A549 treated with AZD2906 at 1 μM for 4 hours (cell line): ENCODE measurements around the gene OR52B6. TPM values are rescaled to one million over a fixed set of nuclear protein-coding genes. Genes with fewer than 3 reads are reported as not detected.

Experiments used
- total RNA-seq: library from RNA; stranded (reverse); fragments of 200-300 nt; extraction: Qiagen RNA extraction; gene quantifications from 5 replicates; pipeline ENCODE4 v1.2.3, GENCODE V29; 2022

OR52B6 gene, protein sequence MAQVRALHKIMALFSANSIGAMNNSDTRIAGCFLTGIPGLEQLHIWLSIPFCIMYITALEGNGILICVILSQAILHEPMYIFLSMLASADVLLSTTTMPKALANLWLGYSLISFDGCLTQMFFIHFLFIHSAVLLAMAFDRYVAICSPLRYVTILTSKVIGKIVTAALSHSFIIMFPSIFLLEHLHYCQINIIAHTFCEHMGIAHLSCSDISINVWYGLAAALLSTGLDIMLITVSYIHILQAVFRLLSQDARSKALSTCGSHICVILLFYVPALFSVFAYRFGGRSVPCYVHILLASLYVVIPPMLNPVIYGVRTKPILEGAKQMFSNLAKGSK
- not detected in 5 replicates for total RNA-seq

DNA sequence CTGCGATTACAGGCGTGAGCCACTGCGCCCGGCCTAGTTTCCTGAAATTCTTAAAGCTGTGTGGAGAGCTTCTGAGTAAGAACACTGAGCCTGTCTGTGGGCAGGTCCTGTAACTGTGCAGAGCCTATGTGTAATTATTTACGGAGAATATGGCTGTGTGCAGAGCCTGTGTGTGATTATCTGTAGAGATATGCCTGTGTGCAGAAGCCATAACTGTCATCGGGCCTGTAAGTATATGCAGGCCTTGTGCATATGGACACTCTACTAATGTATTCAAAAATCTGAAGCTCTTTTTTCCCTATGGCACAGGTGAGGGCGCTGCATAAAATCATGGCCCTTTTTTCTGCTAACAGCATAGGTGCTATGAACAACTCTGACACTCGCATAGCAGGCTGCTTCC lies at the start of gene OR52B6:
Gene OR52B6 (plus strand): TSS at position 301 of the 400 bp plus-strand sequence. CDS start 0 bp downstream, at position 301.

DNA sequence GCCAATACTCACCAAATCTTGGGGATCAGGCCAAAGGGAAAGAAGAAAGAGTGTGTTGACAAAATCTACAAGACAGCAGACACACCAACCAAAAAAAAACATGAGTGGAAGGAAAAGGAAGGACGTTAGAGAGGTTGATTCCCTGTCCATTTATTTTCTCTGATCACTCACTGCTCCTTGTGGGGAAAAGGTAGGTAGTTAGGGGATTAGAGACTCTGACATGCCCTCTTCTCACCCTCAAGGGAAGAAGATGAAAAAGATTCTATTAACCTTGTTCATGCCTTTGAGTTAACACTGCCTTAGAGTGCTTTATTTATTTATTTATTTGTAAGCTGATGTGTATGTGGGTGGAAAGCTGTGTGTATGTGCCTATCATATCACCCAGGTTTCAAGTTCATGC lies 32.2 kb upstream of the OR52B6 start, which contains the start of gene OR52H1:
Gene OR52H1 (minus strand): TSS at position 101 of the 400 bp plus-strand sequence. CDS start 3,035 bp downstream, outside the sequence.

DNA sequence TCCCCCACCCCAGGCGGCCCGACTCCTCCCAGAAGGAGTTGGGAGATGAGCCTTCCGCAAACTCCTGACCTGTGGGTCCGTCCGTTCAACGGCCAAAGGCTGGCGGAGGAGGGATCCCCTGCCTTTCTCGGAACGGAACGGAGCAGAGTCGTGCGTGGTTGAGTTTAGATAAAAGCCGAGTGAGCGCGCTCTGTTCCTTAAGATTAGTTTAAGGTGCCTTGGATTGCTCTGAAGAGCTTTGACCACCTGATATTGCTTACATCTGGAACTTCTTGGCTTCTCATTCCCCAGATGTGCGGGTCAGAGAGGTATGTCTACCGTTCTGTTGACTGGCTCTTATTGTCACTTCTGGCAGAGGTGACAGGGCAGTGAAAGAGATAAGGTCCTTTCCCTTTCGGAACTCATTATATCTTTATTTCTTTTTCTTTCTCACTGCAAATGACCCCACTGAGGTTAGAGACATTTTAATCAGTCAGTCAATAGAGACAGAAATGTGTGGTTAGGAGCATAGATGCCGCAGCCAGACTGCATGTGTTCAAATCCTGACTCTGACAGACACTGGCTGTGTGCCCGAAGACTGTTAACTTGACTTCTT lies 16.0 kb downstream of the OR52B6 start, which contains the start of gene TRIM6:
Gene TRIM6 (plus strand): TSS at position 31 of the 595 bp plus-strand sequence. CDS start 261 bp downstream, at position 292.

DNA sequence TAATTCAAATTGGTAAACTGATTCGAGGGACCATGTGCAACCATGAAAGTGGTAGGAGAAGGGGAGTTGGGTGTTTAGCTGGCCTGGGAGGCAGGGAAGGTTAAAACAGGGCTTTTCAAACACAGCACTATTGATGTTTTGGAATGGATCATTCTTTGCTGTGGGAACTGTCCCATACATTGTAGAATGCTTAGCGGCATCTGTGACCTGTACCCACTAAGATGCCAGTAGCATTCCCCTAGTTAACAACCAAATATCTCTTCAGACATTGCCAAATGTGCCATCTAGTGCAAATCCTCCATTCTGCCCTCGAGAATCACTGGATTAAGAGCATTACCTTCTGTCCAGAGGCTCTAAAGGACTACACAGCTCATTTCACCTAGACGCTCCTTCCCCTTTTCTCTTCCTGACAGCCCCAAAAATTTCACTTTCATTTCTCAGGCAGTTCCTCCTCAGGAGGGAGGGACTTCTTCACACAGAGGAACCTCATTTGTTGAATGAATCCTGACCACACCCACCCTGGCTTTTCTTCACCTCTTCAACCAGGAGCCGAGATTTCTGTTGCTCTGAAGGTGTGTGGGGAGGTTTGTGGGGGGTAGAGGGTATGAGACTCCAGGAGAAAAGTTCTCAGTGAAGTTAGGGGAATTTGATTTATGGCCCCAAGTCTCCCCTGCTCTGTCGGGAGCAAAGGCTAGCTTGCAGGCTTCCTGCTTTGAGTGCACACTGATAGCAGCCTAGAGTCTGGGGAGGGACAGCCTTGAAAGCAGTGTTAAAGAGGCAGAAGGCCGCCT lies 44.0 kb downstream of the OR52B6 start, which contains the start of gene TRIM34:
Gene TRIM34 (plus strand): TSS at position 513 of the 791 bp plus-strand sequence. CDS start 7,331 bp downstream, outside the sequence.

Other genes with a start within 250 kb of the OR52B6 start
- not detected in 5 replicates for gene OR51B5, start 237.4 kb upstream of the OR52B6 start, total RNA-seq
- gene OR51B6, start 229.4 kb upstream of the OR52B6 start, total RNA-seq: not detected in 5 replicates
- not detected in 5 replicates for gene OR51M1, start 197.1 kb upstream of the OR52B6 start, total RNA-seq
- gene OR51Q1, start 158.8 kb upstream of the OR52B6 start, total RNA-seq: not detected in 5 replicates
- not detected in 5 replicates for gene OR51I1, start 139.4 kb upstream of the OR52B6 start, total RNA-seq
- gene OR51I2, start 131.6 kb upstream of the OR52B6 start, total RNA-seq: not detected in 5 replicates
- gene OR52D1, start 92.2 kb upstream of the OR52B6 start, total RNA-seq: not detected in 5 replicates
- gene UBQLN3, start 70.9 kb upstream of the OR52B6 start, total RNA-seq: not detected in 5 replicates
- gene UBQLNL, start 64.2 kb upstream of the OR52B6 start, total RNA-seq: 0.02 TPM in 1 of 5 replicates, not detected in the others
- not detected in 5 replicates for gene OR52H1, start 32.3 kb upstream of the OR52B6 start, total RNA-seq
- gene TRIM6, start 15.8 kb downstream of the OR52B6 start, total RNA-seq: 6.9 to 8.3 TPM (median 7.6 TPM) in 5 replicates
- gene TRIM34, start 44.1 kb downstream of the OR52B6 start, total RNA-seq: 2.3 to 3.6 TPM (median 2.9 TPM) in 5 replicates
- 8.6 to 11.8 TPM (median 9.6 TPM) in 5 replicates for gene TRIM5, start 104.2 kb downstream of the OR52B6 start, total RNA-seq
- gene TRIM22, start 108.9 kb downstream of the OR52B6 start, total RNA-seq: 0.60 to 1.8 TPM (median 1.1 TPM) in 5 replicates
- gene OR56B1, start 155.6 kb downstream of the OR52B6 start, total RNA-seq: not detected in 5 replicates
- gene OR52N4, start 173.4 kb downstream of the OR52B6 start, total RNA-seq: not detected in 5 replicates
- not detected in 5 replicates for gene OR52N5, start 202.5 kb downstream of the OR52B6 start, total RNA-seq
- gene OR52N1, start 210.4 kb downstream of the OR52B6 start, total RNA-seq: not detected in 5 replicates
- gene OR52N2, start 228.0 kb downstream of the OR52B6 start, total RNA-seq: not detected in 5 replicates